ENCODE measurements around the gene OPN1SW. TPM values are rescaled to one million over a fixed set of nuclear protein-coding genes. Genes with fewer than 3 reads are reported as not detected.

OPN1SW gene
- total and polyA plus RNA-seq, 9 of the 15 experiments (the other 6 are each of a cell fraction or from before 2014, with no cell fraction given): 0.84 to 1.0 TPM; not detected in 7

- no peak for TF ChIP-seq RERE (CRISPR knock-in tag; IDR thresholded peaks at IDR 0.05; ENCODE audit: borderline replicate concordance)
- no peak for TF ChIP-seq KAT2B (IDR thresholded peaks at IDR 0.05; ENCODE audit: low read depth, low read length)
- TF ChIP-seq ZFP1 (CRISPR knock-in tag; IDR thresholded peaks at IDR 0.05): no peak
- no peak for TF ChIP-seq NCOA2 (IDR thresholded peaks at IDR 0.05; ENCODE audit: partially characterized antibody in 2 of 2)
- TF ChIP-seq CXXC5 (CRISPR knock-in tag; IDR thresholded peaks at IDR 0.05): peak; percentile 100
- 0 out of 2 replicates have a peak, but pooled peaks have one; percentile 58 for TF ChIP-seq ZNF165 (CRISPR knock-in tag; IDR thresholded peaks at IDR 0.05; ENCODE audit: borderline replicate concordance)
- TF ChIP-seq MGA (IDR thresholded peaks at IDR 0.05): peak; percentile 95
Measured at GRCh38 chr7:128739048-128739962, 36.3 kb downstream of the OPN1SW start, which contains the start of gene CALU (continued).

Measured in K562 (cell line).